GM12878 (cell line): ENCODE measurements around the gene ADAMTS6. TPM values are rescaled to one million over a fixed set of nuclear protein-coding genes. Genes with fewer than 3 reads are reported as not detected.

Experiments used
- CBX3 ChIP-seq: fragments of 200-600 bp; sonication (generic); IDR thresholded peaks from 2 replicates; pipeline ENCODE4 v1.6.1; 2016; ENCODE audit warnings: low read depth, borderline replicate concordance
- EED ChIP-seq: sonication (generic); IDR thresholded peaks from 2 replicates; pipeline ENCODE4 v1.6.1; 2016; ENCODE audit warnings: antibody characterized with exemption, low read depth
- HDAC2 ChIP-seq: fragments of 200-600 bp; sonication (generic); IDR thresholded peaks from 2 replicates; pipeline ENCODE4 v1.6.1; 2017
- HDAC6 ChIP-seq: fragments of 200-600 bp; sonication (generic); IDR thresholded peaks from one replicate; pipeline ENCODE4 v1.8.0; 2017; ENCODE audit warnings: antibody characterized with exemption; ENCODE audit not compliant: unreplicated experiment
- NFYA ChIP-seq: IDR thresholded peaks from 2 replicates; pipeline ENCODE4 v1.6.1; 2011; ENCODE audit warnings: low read depth, mild to moderate bottlenecking, low read length, improper control_type of control experiment, borderline replicate concordance
- POLR2A ChIP-seq: IDR thresholded peaks from 2 replicates; pipeline ENCODE4 v1.6.1; 2011; ENCODE audit warnings: low read depth, mild to moderate bottlenecking, low read length
- RB1 ChIP-seq: fragments of 450-650 bp; formaldehyde crosslinking; IDR thresholded peaks from 2 replicates; pipeline ENCODE4 v1.6.1; 2017; ENCODE audit warnings: mild to moderate bottlenecking, borderline replicate concordance
- RCOR1 ChIP-seq: conservative IDR thresholded peaks from 2 replicates; pipeline ENCODE4 v1.6.1; 2012; ENCODE audit warnings: low read depth, low read length, improper control_type of control experiment
- WRNIP1 ChIP-seq: IDR thresholded peaks from 2 replicates; pipeline ENCODE4 v1.6.1; 2011; ENCODE audit warnings: low read depth, low read length, improper control_type of control experiment, borderline replicate concordance
- ZNF622 ChIP-seq: fragments of 450-650 bp; IDR thresholded peaks from 2 replicates; pipeline ENCODE4 v1.6.1; 2017; ENCODE audit warnings: mild to moderate bottlenecking, inconsistent platforms
- polyA plus RNA-seq, 11 experiments: library from polyadenylated mRNA; depleted of rRNA in 4 of 11; unstranded in 6 of 11; stranded (reverse) in 5 of 11; fragments of >200 nt; fragmentation: Nextera tagmentation in 4 of 11; fragmentation: Illumina TruSeq in 1 of 11; extraction: Ambion mirVana in 4 of 11; extraction: Trizol in 1 of 11; gene quantifications; 1 replicate in 1 of 11; 2 replicates in 10 of 11; pipeline versions ENCODE4 v1.2.1 to v1.2.3, GENCODE V29; 2011 to 2016; ENCODE audit warnings: inconsistent platforms in 2 of 11, missing spikeins in 2 of 11, low read depth in 1 of 11
- total RNA-seq, 4 experiments: library from RNA; depleted of rRNA in 3 of 4; stranded (reverse); fragments of >200 nt in 3 of 4; fragmentation: Illumina TruSeq in 1 of 4; extraction: Trizol in 1 of 4; gene quantifications; 2 replicates each; pipeline versions ENCODE4 v1.2.1 to v1.2.3, GENCODE V29; 2013 to 2021
- TF ChIP-seq, protein P1 (sequence below): fragments of 450-650 bp; IDR thresholded peaks from 2 replicates; pipeline ENCODE4 v1.6.1; 2017; ENCODE audit warnings: mild to moderate bottlenecking, moderate library complexity
- TF ChIP-seq, protein P2 (sequence below): IDR thresholded peaks from 2 replicates; pipeline ENCODE4 v1.6.1; 2012; ENCODE audit warnings: low read depth, low read length, improper control_type of control experiment
- TF ChIP-seq, protein P3 (sequence below): IDR thresholded peaks from 2 replicates; pipeline ENCODE4 v1.6.1; 2011; ENCODE audit warnings: mild to moderate bottlenecking, low read depth, low read length, moderate library complexity; ENCODE audit not compliant: insufficient replicate concordance
- TF ChIP-seq, protein P4 (sequence below), 3 experiments: IDR thresholded peaks in 2 of 3; conservative IDR thresholded peaks in 1 of 3; 2 replicates each; pipeline ENCODE4 v1.5.1; 2011; ENCODE audit warnings: low read depth in 3 of 3, low read length in 3 of 3, mild to moderate bottlenecking in 3 of 3, control low read depth in 2 of 3, moderate library complexity in 2 of 3, inconsistent platforms in 1 of 3, mixed read lengths in 1 of 3; ENCODE audit not compliant: control insufficient read depth in 2 of 3, insufficient read depth in 1 of 3; ENCODE audit errors: extremely low read depth in 1 of 3

The ADAMTS6 gene
- total and polyA plus RNA-seq, 10 of the 15 experiments (the other 5 are each of a cell fraction or from before 2014, with no cell fraction given): 1.1 to 12.3 (median 6.5) TPM

DNA sequence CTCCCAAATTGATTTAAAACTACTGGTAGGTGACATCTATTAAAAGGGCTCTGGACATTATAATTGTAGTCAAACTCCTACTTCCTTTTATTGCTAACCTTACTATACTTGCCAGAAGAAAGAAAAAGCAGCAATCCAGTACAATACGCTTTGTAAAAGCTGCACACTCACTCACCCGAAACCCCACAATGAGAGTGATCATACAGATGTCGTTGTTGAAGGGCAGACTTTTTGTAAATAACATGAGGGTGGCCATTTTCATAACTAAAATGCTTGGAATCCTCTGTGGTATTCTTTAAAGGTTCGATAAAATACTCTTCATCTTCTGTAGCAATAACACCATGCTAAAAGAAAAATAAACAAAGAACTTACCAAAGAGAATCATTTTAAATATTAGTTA lies 21.7 kb downstream of the ADAMTS6 start (continued):
- TF ChIP-seq, protein P1, sequence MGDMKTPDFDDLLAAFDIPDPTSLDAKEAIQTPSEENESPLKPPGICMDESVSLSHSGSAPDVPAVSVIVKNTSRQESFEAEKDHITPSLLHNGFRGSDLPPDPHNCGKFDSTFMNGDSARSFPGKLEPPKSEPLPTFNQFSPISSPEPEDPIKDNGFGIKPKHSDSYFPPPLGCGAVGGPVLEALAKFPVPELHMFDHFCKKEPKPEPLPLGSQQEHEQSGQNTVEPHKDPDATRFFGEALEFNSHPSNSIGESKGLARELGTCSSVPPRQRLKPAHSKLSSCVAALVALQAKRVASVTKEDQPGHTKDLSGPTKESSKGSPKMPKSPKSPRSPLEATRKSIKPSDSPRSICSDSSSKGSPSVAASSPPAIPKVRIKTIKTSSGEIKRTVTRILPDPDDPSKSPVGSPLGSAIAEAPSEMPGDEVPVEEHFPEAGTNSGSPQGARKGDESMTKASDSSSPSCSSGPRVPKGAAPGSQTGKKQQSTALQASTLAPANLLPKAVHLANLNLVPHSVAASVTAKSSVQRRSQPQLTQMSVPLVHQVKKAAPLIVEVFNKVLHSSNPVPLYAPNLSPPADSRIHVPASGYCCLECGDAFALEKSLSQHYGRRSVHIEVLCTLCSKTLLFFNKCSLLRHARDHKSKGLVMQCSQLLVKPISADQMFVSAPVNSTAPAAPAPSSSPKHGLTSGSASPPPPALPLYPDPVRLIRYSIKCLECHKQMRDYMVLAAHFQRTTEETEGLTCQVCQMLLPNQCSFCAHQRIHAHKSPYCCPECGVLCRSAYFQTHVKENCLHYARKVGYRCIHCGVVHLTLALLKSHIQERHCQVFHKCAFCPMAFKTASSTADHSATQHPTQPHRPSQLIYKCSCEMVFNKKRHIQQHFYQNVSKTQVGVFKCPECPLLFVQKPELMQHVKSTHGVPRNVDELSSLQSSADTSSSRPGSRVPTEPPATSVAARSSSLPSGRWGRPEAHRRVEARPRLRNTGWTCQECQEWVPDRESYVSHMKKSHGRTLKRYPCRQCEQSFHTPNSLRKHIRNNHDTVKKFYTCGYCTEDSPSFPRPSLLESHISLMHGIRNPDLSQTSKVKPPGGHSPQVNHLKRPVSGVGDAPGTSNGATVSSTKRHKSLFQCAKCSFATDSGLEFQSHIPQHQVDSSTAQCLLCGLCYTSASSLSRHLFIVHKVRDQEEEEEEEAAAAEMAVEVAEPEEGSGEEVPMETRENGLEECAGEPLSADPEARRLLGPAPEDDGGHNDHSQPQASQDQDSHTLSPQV: no peak
- TF ChIP-seq, protein P2, sequence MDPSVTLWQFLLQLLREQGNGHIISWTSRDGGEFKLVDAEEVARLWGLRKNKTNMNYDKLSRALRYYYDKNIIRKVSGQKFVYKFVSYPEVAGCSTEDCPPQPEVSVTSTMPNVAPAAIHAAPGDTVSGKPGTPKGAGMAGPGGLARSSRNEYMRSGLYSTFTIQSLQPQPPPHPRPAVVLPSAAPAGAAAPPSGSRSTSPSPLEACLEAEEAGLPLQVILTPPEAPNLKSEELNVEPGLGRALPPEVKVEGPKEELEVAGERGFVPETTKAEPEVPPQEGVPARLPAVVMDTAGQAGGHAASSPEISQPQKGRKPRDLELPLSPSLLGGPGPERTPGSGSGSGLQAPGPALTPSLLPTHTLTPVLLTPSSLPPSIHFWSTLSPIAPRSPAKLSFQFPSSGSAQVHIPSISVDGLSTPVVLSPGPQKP: no peak
- no peak for TF ChIP-seq POLR2A
- no peak for TF ChIP-seq RB1
- no peak for TF ChIP-seq WRNIP1
- no peak for TF ChIP-seq HDAC2
- TF ChIP-seq ZNF622: no peak
- TF ChIP-seq, protein P3, sequence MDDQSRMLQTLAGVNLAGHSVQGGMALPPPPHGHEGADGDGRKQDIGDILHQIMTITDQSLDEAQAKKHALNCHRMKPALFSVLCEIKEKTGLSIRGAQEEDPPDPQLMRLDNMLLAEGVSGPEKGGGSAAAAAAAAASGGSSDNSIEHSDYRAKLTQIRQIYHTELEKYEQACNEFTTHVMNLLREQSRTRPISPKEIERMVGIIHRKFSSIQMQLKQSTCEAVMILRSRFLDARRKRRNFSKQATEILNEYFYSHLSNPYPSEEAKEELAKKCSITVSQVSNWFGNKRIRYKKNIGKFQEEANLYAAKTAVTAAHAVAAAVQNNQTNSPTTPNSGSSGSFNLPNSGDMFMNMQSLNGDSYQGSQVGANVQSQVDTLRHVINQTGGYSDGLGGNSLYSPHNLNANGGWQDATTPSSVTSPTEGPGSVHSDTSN: no peak
- TF ChIP-seq RCOR1: no peak
- TF ChIP-seq, protein P4, sequence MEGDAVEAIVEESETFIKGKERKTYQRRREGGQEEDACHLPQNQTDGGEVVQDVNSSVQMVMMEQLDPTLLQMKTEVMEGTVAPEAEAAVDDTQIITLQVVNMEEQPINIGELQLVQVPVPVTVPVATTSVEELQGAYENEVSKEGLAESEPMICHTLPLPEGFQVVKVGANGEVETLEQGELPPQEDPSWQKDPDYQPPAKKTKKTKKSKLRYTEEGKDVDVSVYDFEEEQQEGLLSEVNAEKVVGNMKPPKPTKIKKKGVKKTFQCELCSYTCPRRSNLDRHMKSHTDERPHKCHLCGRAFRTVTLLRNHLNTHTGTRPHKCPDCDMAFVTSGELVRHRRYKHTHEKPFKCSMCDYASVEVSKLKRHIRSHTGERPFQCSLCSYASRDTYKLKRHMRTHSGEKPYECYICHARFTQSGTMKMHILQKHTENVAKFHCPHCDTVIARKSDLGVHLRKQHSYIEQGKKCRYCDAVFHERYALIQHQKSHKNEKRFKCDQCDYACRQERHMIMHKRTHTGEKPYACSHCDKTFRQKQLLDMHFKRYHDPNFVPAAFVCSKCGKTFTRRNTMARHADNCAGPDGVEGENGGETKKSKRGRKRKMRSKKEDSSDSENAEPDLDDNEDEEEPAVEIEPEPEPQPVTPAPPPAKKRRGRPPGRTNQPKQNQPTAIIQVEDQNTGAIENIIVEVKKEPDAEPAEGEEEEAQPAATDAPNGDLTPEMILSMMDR (IDR thresholded peaks at IDR 0.05 in 2 of 3, conservative IDR thresholded peaks at IDR 0.05 in 1 of 3; ENCODE audit: control insufficient read depth in 2 of 3, extremely low read depth in 1 of 3, insufficient read depth in 1 of 3, low read depth in 3 of 3, low read length in 3 of 3): no peak
- no peak for TF ChIP-seq CBX3
- no peak for TF ChIP-seq NFYA
- TF ChIP-seq HDAC6: no peak
- no peak for TF ChIP-seq EED
